ENCODE data around the gene EXOC3L1.

EXOC3L1 gene, protein sequence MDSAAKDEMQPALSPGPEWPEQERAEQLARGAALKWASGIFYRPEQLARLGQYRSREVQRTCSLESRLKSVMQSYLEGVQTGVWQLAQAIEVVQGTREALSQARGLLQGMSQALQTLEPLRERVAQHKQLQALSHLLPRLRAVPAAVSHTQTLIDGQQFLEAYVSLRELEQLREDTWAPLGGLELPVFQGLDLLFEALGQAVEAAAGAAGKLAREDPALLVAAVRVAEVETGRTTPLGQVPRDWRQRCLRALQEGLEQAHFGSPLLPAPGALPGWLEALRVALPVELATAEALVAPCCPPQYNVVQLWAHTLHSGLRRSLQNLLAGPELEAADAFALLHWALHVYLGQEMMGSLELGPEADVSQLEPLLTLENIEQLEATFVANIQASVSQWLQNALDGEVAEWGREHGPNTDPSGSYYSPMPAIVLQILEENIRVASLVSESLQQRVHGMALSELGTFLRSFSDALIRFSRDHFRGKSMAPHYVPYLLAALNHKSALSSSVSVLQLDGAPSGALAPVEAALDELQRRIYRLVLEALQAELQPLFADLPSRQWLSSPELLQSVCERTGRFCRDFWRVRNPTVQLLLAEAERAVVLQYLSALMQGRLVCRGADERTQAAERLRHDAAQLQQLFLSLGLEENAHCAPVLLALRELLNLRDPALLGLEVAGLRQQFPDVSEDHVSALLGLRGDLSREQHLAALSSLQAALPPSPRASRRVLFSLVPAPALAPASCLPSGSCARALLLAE

GRCh38 chr16:67190041-67190440 lies at the start of gene EXOC3L1:
Gene EXOC3L1 (minus strand): TSS chr16:67190136. CDS start chr16:67189676, 460 bp downstream.
- no peak for DNase-seq

DNA sequence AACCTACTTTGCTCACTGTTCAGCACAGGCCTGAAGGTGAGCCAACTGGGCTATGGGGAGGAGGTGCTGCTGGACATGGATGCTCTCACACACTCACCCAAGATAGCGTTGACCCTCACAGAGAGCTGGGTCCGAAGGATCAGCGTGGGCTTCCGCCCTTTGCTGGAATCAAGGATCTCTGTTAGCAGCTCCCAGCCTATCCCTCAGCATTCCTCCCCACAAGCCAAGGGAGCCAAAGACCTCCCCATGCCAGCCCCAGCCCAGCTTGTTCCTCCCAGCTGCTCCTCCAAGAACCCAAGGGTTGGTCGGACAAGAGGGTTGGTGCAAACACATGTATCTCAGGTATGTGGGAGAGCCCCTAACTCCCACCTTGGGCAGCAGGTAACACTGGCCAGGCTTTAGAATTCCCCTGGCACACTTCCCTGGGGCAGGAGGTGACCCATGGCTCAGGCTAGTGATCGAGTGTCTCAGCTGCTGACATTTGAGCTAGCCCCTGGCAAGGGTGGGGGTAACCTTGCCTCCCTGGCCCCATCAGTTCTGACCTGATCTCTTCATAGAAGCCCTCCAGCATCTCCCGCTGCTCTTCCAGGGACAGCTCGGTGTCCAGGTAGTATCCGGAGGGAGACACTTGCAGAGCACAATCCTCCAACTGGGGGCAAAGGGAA lies 49.0 kb upstream of the EXOC3L1 start:
- no peak for DNase-seq

DNA sequence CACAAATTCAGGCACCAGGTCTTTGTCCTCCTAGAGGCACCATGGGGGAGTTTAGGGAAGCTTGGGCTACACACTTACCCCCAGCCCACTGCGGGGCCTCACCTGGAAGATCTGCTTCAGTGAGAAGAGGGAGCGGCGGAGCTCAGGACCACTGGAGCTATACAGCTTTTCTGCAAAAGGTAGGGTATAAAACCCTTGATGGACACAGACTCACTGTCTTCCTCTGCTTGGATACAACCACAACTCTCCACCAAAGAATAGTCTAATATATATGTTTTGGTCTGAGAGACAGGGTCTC lies 48.3 kb upstream of the EXOC3L1 start:
- DNase-seq: no peak

DNA sequence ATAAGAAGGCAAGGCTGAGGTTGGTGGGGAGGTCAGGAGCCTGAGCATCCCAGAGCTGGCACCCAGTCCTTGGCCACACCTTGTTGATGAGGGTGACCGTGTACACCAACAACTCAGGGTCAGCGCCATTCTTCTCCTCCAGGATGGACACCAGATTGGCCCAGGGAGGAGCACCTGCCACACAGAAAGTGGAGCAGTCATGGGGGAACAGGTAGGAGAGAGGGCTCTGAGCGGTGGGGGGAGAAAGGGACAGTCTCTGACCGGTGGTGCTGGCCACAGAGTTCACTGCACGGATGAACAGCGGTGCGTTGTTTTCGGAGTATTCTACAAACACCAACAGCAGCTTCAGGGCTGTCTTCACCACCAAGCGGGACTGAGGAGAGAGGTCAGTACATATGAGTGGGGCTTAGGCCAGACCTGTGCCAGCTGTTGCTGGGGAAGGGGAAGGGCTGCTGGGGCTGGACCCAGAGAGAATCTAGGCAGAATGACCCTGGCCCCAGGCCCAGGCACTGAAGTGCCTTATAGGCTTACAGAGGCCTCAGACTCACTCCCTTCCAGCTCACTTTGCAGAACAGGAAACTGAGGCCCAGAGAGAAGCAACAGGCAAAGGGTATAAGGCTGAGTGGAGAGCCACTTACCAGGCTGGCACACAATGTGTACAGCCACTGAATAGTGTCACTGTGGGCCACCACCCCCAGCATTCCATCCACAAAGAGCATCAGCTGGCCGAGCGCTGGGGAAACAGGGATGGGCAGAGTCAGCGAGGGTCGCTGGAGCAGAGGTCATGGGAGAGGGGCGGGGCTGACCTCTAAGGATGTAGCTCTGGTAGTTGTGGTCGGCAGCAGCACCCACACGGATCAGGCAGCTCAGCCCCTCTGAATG lies 47.7 kb upstream of the EXOC3L1 start:
- DNase-seq: no peak

DNA sequence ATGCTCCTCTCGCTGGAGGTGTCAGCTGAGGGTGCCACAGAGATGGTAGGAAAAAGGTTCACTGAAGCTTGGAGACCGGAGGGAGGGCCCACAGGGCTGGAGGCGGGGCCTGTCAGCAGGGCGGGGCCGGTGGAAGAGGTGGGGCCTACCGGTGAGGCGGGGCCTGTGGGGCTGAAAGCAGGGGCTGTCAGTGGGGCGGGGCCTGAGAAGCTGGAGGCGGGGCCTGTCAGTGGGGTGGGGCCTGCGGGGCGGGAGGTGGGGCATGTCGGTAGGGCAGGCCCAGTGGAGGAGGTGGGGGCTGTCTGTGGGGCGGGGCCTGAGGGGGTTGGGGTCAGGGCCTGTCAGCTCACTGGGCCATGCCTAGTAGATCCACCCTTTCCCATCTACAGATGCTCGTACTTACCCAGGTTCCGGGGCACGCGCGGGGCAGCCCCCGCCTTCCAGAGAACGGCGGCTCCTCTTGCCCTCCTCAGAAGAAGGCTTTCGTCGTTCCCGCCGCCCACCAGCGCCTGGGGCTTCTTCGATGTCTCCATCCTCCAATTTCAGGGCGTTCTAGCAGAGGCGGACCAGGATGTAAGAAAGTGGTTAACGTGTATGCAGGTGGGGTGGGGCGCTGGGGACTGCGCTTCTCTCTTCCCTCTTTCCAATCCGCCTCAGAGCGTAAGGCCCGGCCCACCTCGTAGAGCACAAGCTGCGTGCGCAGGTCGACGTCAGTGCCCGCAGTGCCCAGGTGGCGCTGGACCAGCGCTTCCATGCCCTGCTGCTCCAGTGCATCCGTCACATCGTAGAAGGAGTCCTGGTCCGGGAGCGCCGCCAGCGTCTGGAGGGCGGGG lies 46.8 kb upstream of the EXOC3L1 start:
- no peak for DNase-seq

DNA sequence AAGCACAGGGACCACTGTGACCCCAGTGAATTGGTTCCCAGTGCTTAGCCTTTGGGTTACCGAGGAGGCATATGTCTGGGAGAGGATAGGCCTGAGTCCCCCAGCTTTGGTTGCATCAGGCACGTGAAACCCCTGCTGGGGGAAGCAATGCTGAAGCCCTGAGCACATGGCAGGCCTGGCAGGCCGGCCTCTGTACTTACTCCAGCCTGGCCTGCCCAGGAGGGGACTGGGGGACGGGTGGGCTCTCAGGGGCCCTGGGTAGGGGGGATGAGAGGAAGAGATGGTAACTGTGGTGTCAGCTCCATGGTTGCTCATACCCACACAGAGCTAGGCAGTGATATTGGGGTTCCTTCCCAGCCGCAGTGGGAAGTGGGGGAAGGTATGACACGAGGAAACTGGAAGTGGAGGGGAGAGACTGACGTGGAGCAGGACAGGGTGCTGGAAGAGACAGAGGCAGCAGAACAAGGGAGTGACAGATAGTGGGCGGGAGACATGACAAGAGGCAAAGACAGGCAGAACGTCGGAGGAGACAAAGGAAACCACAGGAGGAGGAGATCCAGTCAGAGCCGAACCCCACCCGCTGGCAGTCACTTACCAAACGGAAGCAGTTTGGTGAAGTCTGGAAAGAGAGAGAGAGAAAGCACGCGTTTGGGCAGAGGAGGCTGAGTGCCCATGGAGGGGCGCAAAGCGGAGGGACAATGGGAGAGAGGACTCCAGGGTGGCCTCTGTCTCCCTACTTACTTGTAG lies 46.1 kb upstream of the EXOC3L1 start:
- no peak for DNase-seq

- no peak for DNase-seq
Measured at GRCh38 chr16:67234180-67234597, 44.3 kb upstream of the EXOC3L1 start.

DNA sequence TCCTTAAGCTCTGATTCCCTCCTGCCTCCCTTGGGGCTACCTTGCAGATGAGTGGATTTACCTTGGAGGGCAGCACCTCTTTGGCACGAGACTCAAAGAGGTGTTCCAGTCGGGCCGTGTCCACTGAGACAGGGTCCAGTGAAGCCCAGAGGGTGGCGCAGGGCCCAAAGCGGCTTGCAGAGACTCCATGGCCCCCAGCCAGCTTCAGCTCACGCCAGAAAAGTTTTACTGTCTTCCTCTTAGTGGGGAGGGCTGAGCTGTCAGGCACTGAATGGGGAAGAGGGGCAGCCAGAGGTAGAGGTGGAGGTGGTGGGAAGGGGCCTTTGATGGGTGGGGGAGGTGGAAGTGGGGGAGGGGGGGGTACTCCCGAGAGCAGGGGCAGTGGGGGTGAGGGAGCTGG lies 43.7 kb upstream of the EXOC3L1 start:
- no peak for DNase-seq

DNA sequence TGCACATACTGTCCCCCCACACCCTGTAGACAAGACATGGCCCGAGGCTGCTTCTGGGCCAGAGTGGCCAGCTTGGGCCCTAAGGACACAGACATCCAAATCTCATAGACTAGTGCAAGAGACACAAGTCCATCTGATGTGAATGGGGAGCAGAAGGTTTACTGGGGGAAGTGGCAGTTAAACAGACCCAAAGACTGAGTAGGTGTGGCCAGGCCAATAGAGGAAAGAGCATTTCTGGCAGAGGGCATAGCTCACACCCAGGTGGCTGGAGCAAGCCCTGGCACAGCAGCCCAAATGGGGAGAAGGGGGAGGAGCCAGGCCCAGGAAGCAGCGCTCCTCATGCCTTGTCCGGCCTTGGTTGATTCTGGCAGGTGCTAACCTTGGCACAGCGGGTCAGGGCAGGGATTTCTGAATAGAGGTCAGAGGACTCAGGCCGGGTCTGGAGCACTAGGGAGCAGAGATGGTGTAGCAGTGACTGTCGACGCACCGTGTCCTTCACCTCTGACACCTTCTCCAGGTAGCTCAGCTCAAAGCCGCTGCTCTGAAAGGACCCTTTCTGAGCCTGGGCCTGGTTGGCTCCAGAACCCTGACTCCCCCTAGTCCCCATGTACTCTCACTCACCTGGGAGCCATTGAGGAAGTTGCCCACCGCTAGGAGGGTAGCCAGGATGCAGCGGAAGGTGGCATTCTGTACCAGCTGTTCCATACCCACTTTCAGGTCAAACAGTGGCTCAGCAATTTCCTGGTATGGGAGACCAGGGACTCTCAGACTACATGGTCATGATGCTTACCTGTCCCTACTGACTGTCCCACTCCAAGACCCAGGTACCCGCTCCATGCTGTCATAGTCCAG lies 41.1 kb upstream of the EXOC3L1 start:
- no peak for DNase-seq

GRCh38 chr16:67229906-67230808 lies 40.2 kb upstream of the EXOC3L1 start:
- DNase-seq: no peak

GRCh38 chr16:67228905-67229304 lies 39.0 kb upstream of the EXOC3L1 start:
- no peak for DNase-seq

DNA sequence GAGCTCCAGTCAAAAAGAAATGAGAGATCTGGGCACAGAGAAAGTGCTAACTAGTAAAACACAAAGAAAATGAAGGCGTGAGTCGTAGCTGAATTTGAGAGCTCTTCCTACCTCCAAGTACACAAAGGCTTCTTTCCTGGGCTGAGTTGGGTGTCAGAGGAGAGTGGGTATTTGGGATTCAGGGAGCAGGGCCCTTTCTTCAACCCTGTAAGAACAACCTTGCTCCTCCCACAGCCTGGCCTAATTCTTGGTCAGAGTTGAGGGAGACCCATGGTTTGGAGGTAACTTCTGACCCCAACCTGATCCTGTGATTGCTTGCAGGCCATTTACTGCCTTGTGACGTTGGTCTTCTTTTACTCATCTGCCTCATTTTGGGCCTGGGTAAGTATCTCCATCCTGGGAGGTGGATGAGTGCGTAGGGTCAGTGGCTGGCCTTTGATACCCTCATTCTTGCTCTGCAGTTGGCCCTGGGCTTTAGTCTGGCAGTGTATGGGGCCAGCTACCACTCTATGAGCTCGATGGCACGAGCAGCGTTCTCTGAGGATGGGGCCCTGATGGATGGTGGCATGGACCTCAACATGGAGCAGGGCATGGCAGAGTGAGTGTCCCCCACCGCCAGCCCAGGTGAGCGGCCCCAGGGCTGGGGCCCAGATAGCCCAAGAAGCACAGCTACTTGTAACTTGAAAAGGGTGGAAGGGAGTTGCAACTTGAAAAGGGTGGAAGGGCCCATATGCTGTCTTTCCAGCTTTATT lies 38.3 kb upstream of the EXOC3L1 start:
- no peak for DNase-seq

DNA sequence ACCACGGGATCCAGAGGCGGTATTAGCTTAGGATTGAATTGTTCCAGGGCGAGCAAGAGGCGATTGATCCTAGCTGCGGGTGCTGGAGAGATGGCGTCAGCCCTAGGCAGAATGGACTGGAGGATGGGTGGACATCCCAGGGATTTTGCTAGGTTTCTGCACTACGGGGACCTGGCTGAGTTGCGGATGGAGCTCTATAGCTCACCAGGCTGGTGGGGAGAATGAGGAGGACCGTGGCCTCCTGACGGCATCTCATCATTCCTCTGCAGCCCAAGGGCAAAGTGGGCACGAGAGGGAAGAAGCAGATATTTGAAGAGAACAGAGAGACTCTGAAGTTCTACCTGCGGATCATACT lies 37.6 kb upstream of the EXOC3L1 start:
- DNase-seq: no peak

DNA sequence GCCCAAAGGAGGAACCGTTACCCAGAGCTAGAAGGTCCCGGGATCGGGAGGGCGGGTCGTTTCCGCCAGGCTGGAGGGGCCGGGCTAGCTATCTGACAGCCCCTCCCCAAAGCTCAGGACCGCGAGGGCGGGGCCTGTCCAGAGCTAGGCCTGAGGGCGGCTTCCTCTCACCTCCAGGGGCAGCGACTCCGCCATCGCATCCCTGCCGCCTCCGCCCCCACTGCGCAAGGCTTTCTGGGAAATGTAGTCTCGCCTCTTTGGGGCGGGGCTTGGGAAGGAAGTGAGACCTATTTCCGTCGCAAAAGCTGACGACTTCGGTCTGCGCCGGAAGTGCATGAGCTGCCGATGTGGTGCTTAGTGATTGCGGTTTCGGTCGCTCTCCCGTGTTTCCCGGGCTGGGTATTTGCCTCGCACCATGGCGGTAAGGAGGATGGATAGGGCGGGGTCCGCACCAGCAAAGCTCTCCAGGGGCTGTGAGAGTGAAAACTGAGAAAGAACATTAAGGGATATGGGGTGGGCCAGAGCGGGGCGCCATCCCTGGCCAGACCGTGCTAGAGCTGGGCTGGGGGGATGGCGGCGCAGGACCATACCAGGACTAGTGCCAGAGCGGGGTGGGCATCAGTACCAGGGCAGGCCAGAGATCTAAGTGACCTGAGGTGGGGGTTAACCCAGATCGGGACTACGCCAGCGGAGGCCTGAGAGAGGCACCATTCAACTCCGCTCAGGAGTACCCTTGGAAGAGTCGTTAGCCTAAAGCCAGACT lies 37.0 kb upstream of the EXOC3L1 start, which contains the start of gene TMEM208:
Gene TMEM208, plus strand, starts transcription at position 327 of the 763 bp plus-strand sequence. Its CDS starts 89 bp downstream, at position 416.
- DNase-seq: peak; percentile 97

DNA sequence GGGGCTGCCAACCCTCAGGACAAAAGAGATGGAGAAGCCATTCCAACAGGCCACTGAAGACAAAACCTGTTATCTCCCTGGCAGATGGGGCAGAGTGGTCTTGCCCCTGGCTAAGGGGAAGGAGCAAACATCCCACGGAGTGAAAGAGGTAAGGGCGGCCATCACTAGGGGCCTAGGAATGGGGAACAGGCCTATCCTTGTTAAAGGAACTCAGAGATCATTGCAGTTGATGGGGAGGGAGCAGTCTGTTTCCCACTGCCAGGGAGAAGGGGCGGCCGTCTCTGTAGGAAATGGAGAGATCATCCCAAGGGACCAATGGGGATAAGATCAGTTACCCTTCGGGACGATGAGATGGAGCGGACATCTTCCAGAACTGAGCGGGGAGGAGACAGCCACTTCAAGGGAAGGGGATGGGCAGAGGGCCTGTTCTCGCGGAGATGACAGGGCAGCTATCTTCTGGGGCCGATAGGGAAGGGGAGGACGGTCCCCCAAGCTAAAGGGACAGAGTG lies 36.4 kb upstream of the EXOC3L1 start:
- DNase-seq: no peak

- no peak for DNase-seq
Measured at GRCh38 chr16:67223992-67224391, 34.1 kb upstream of the EXOC3L1 start.

Measured in NCI-H1436 (cell line).